Ectodermal cell (in vitro differentiated cells): ENCODE results near the gene ATP9A.

ENCODE experiments used
- H3K27ac ChIP-seq: 2 replicates; pipeline ENCODE4 v1.7.0; 2013; ENCODE audit warnings: mild to moderate bottlenecking, low read depth, low read length; ENCODE audit not compliant: insufficient read depth, poor library complexity, severe bottlenecking
- H3K27me3 ChIP-seq: 2 replicates; pipeline ENCODE4 v1.7.0; 2013; ENCODE audit warnings: mild to moderate bottlenecking, low read length; ENCODE audit not compliant: insufficient read depth, control insufficient read depth, poor library complexity, severe bottlenecking
- H3K36me3 ChIP-seq: one replicate; pipeline ENCODE4 v1.7.0; 2013; ENCODE audit warnings: low read length; ENCODE audit not compliant: control insufficient read depth, insufficient read depth
- H3K4me1 ChIP-seq: one replicate; pipeline ENCODE4 v1.7.0; 2013; ENCODE audit warnings: low read length; ENCODE audit not compliant: control insufficient read depth, insufficient read depth
- H3K4me3 ChIP-seq: 2 replicates; pipeline ENCODE4 v1.7.0; 2013; ENCODE audit warnings: low read depth, low read length, control low read depth; ENCODE audit not compliant: insufficient read depth
- H3K9me3 ChIP-seq: 2 replicates; pipeline ENCODE4 v1.7.0; 2013; ENCODE audit warnings: mild to moderate bottlenecking, low read length, moderate library complexity; ENCODE audit not compliant: control insufficient read depth
- WGBS, 2 experiments: methylation state at CpG; one replicate each; pipeline ENCODE4 v1.1.7; 2013; ENCODE audit warnings: missing lambda C conversion rate in 2 of 2; 5-methylcytosine and 5-hydroxymethylcytosine counted together

Gene ATP9A

GRCh38 chr20:51803148-51803854, 35.1 kb upstream of the ATP9A start:
- no peak overlapping the region for H3K27ac ChIP-seq
- H3K4me1 ChIP-seq, result peaks cover 5% of the 10 kb centered on the region
- H3K4me3 ChIP-seq, result no peak overlapping the region
- no peaks in the 10 kb centered on the region for H3K27me3 ChIP-seq
- WGBS, 2 experiments, result 92 to 96% methylated on average over 2 to 3 of the region's 4 CpGs
- no peaks in the 10 kb centered on the region for H3K36me3 ChIP-seq
- no peaks in the 10 kb centered on the region for H3K9me3 ChIP-seq

GRCh38 chr20:51802170-51802751, 34.1 kb upstream of the ATP9A start, which contains the start of gene SALL4:
Gene SALL4, minus strand, starts transcription at chr20:51802521. Its CDS starts 113 bp downstream, at chr20:51802408.
- peak within 1 kb of the TSS; percentile 80 for H3K27ac ChIP-seq
- peaks cover 5% of the 10 kb centered on the region for H3K4me1 ChIP-seq
- WGBS, 2 experiments, result 1% methylated on average over 44 of the region's 44 CpGs
- H3K36me3 ChIP-seq, result no peaks in the 10 kb centered on the region
- no peaks in the 10 kb centered on the region for H3K27me3 ChIP-seq
- no peaks in the 10 kb centered on the region for H3K9me3 ChIP-seq
- H3K4me3 ChIP-seq, result peak within 1 kb of the TSS; percentile 87

DNA sequence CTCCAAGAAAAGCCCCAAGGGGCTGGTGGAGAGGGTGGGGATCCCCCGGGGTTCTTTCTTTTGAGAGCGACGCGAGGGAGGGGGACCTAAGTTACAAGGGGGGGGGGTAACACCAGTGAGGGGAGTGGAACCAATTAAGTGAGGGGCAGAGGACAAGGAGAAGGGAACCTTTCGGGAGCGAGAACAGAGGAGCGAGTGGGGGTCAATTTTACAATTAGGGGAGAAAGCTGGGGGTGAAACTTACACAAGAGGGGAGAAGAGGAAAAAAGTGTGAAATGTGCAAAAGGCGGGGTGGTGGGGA, 33.6 kb upstream of the ATP9A start:
- H3K4me3 ChIP-seq, result peak overlapping the region; percentile 87

GRCh38 chr20:51801122-51801822, 33.1 kb upstream of the ATP9A start:
- Histone ChIP-seq H3K9me3 (no peaks in the 10 kb centered on the region), H3K36me3 (no peaks in the 10 kb centered on the region), H3K4me3 (peak overlapping the region; percentile 87), H3K27ac (peak overlapping the region; percentile 80), H3K4me1 (peaks cover 10% of the 10 kb centered on the region), H3K27me3 (no peaks in the 10 kb centered on the region)
- WGBS, 2 experiments, result 0% methylated on average over 59 of the region's 59 CpGs

More for the DNA sequence above, 33.6 kb upstream of the ATP9A start:
- H3K36me3 ChIP-seq, result no peaks in the 10 kb centered on the region
- H3K4me1 ChIP-seq, result peaks cover 5% of the 10 kb centered on the region
- H3K27ac ChIP-seq, result peak overlapping the region; percentile 80
- H3K9me3 ChIP-seq, result no peaks in the 10 kb centered on the region
- no peaks in the 10 kb centered on the region for H3K27me3 ChIP-seq
- WGBS, 2 experiments, result 0 to 1% methylated on average over 8 of the region's 8 CpGs

DNA sequence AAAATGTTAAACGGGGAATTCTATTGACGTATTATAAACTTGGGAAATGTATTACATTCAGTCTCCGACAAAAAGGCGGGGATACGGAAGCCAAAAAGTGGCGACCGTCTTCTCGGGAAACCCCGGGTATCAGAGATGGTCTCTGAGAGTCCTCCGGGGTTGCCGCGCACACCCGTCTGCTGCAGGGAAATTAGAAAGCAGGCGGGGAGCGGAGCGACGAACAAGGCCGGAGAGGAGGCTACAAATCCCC, 32.6 kb upstream of the ATP9A start:
- no peaks in the 10 kb centered on the region for H3K27me3 ChIP-seq
- H3K9me3 ChIP-seq, result no peaks in the 10 kb centered on the region
- H3K27ac ChIP-seq, result peak overlapping the region; percentile 80
- peak overlapping the region; percentile 87 for H3K4me3 ChIP-seq
- H3K36me3 ChIP-seq, result no peaks in the 10 kb centered on the region
- 0 to 1% methylated on average over 18 of the region's 18 CpGs for WGBS, 2 experiments
- H3K4me1 ChIP-seq, result peaks cover 14% of the 10 kb centered on the region

GRCh38 chr20:51800060-51800871, 32.1 kb upstream of the ATP9A start:
- Histone ChIP-seq H3K27ac (peak overlapping the region; percentile 80), H3K36me3 (no peaks in the 10 kb centered on the region), H3K4me1 (peaks cover 18% of the 10 kb centered on the region), H3K4me3 (peak overlapping the region; percentile 87), H3K9me3 (no peaks in the 10 kb centered on the region), H3K27me3 (no peaks in the 10 kb centered on the region)
- 0% methylated on average over 44 of the region's 44 CpGs for WGBS, 2 experiments

DNA sequence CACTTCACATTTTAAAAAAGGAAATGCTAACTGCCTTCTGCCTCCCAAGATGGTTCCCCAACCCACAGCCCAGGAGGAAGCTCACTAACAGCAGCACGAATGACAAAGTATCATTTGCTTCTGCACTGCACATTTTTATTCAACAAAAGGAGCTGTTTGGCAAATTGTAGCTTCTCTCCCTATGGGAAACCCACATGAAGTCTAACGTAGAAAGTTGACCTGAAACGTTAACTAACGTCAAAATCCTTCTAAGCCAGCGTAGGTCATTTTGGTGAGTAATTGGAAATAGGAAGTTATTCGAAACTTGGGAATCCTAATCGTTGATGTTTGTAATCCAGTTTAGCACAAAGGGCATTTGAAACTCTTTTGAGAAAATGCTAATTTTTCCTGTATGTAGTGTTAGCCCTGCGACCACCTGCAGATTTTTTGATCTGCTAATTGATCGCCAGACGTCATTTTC, 31.2 kb upstream of the ATP9A start:
- 0 to 1% methylated on average over 10 of the region's 10 CpGs for WGBS, 2 experiments
- Histone ChIP-seq H3K4me3 (peak overlapping the region; percentile 87), H3K4me1 (peaks cover 19% of the 10 kb centered on the region), H3K27me3 (no peaks in the 10 kb centered on the region), H3K9me3 (no peaks in the 10 kb centered on the region), H3K27ac (peak overlapping the region; percentile 38), H3K36me3 (no peaks in the 10 kb centered on the region)

- peaks cover 8% of the 10 kb centered on the region for H3K36me3 ChIP-seq
- WGBS, 2 experiments, result 13 to 25% methylated on average over 2 of the region's 3 CpGs
- H3K4me1 ChIP-seq, result peaks cover 26% of the 10 kb centered on the region
- peak overlapping the region; percentile 75 for H3K27ac ChIP-seq
- H3K4me3 ChIP-seq, result peak overlapping the region; percentile 87
- no peaks in the 10 kb centered on the region for H3K27me3 ChIP-seq
- H3K9me3 ChIP-seq, result no peaks in the 10 kb centered on the region
Observed at GRCh38 chr20:51797357-51798025, 29.3 kb upstream of the ATP9A start.

GRCh38 chr20:51796340-51796739, 28.1 kb upstream of the ATP9A start:
- H3K36me3 ChIP-seq, result peaks cover 19% of the 10 kb centered on the region

More at GRCh38 chr20:51796340-51796739, 28.1 kb upstream of the ATP9A start:
- Histone ChIP-seq H3K27me3 (no peaks in the 10 kb centered on the region), H3K9me3 (no peaks in the 10 kb centered on the region), H3K4me3 (no peak overlapping the region), H3K27ac (no peak overlapping the region), H3K4me1 (peaks cover 26% of the 10 kb centered on the region)
- 83 to 87% methylated on average over 3 of the region's 3 CpGs for WGBS, 2 experiments
